ENCODE measurements around the gene P2RX2.

Gene P2RX2

GRCh38 chr12:132638541-132639408 lies 20.2 kb downstream of the P2RX2 start:
- no peak for DNase-seq

GRCh38 chr12:132639956-132640520 lies 21.5 kb downstream of the P2RX2 start:
- DNase-seq: no peak

- DNase-seq: no peak
Measured at GRCh38 chr12:132640936-132641335, 22.4 kb downstream of the P2RX2 start.

GRCh38 chr12:132641811-132642650 lies 23.5 kb downstream of the P2RX2 start:
- no peak for DNase-seq

- no peak for DNase-seq
Measured at GRCh38 chr12:132642846-132643835, 24.6 kb downstream of the P2RX2 start.

GRCh38 chr12:132646850-132647249 lies 28.3 kb downstream of the P2RX2 start:
- no peak for DNase-seq

- DNase-seq: no peak
Measured at GRCh38 chr12:132647858-132648257, 29.3 kb downstream of the P2RX2 start.

- no peak for DNase-seq
Measured at GRCh38 chr12:132648616-132649225, 30.1 kb downstream of the P2RX2 start.

GRCh38 chr12:132649226-132649945 lies 30.8 kb downstream of the P2RX2 start:
- DNase-seq: no peak

- DNase-seq: no peak
Measured at GRCh38 chr12:132651444-132652100, 33.0 kb downstream of the P2RX2 start.

GRCh38 chr12:132653567-132654290 lies 35.2 kb downstream of the P2RX2 start:
- DNase-seq: no peak

GRCh38 chr12:132657004-132657727 lies 38.6 kb downstream of the P2RX2 start:
- no peak for DNase-seq

- DNase-seq: no peak
Measured at GRCh38 chr12:132658149-132658894, 39.7 kb downstream of the P2RX2 start.

GRCh38 chr12:132659146-132659545 lies 40.6 kb downstream of the P2RX2 start:
- no peak for DNase-seq

- DNase-seq: no peak
Measured at GRCh38 chr12:132660052-132660451, 41.5 kb downstream of the P2RX2 start.

GRCh38 chr12:132660996-132661395 lies 42.4 kb downstream of the P2RX2 start:
- DNase-seq: no peak

- no peak for DNase-seq
Measured at GRCh38 chr12:132661972-132662371, 43.4 kb downstream of the P2RX2 start.

All from activated effector memory CD4-positive, alpha-beta T cell treated with anti-CD3 and anti-CD28 coated beads, Interleukin-2, amount 50 U/mL, for 16 hours (primary cell).